Choroid plexus epithelial cell (primary cell): Measurements from ENCODE around the gene TFRC.
A peak's percentile ranks its signal among the peaks of the same experiment; 100 is the strongest.
"Not testable (repeated sequence)": the region's sequence is repeated elsewhere in the genome, so short reads cannot be mapped to it uniquely, and the experiment has no call there.

Experiments used
- DNase-seq: peaks from one replicate; pipeline ENCODE4 v3.0.0-alpha.2; 2010; ENCODE audit warnings: low read depth
- H3K4me3 ChIP-seq: 2 replicates; pipeline ENCODE4 v1.5.1; 2011; ENCODE audit warnings: low read depth, mild to moderate bottlenecking, control low read depth, low read length, moderate library complexity
- TF ChIP-seq, protein P1 (sequence below): conservative IDR thresholded peaks from 2 replicates; pipeline ENCODE4 v1.5.1; 2011; ENCODE audit warnings: low read depth, mild to moderate bottlenecking, control low read depth, inconsistent platforms, low read length, moderate library complexity

The TFRC gene

DNA sequence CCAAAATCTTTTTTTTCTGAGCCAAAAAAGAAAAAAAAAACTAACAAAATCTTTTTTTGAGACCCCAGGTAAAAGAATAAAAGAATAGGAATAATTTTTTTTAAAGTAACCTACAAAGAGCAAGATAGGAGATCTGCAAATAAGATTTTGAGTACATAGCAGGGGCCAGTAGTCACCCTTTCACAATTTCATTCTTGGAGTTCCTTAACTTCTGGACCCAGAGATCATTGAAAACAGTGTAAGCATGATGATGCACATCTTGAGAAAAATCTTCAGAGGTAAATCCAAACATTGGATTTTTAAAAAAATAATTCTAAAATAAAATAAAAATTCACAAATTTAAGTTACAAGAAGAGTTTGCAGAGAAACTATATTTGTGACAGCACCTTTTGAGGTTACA, 18.8 kb downstream of the TFRC start:
- TF ChIP-seq, protein P1, sequence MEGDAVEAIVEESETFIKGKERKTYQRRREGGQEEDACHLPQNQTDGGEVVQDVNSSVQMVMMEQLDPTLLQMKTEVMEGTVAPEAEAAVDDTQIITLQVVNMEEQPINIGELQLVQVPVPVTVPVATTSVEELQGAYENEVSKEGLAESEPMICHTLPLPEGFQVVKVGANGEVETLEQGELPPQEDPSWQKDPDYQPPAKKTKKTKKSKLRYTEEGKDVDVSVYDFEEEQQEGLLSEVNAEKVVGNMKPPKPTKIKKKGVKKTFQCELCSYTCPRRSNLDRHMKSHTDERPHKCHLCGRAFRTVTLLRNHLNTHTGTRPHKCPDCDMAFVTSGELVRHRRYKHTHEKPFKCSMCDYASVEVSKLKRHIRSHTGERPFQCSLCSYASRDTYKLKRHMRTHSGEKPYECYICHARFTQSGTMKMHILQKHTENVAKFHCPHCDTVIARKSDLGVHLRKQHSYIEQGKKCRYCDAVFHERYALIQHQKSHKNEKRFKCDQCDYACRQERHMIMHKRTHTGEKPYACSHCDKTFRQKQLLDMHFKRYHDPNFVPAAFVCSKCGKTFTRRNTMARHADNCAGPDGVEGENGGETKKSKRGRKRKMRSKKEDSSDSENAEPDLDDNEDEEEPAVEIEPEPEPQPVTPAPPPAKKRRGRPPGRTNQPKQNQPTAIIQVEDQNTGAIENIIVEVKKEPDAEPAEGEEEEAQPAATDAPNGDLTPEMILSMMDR, result no peak
- H3K4me3 ChIP-seq, result no peak overlapping the region
- DNase-seq, result peak; percentile 73

DNA sequence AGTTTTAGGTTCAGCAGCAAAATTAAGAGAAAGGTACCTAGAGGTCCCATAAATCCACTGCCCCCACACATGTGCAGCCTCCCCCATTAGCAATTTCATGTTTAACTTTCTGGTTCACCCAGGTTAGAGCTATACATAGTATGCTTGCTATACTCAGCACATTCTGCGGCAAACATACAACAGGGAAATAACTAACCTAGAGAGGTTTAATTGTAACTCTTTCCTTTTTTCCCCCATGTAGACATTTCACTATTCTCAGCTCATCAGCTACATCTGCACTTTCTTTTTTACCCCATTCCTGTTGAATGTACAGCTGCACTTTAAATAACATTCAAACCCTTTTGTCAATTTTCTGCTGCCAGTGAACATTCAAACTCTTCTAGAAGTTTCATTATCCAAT, 21.1 kb downstream of the TFRC start:
- TF ChIP-seq, protein P1, result no peak
- no peak for DNase-seq
- no peak overlapping the region for H3K4me3 ChIP-seq

DNA sequence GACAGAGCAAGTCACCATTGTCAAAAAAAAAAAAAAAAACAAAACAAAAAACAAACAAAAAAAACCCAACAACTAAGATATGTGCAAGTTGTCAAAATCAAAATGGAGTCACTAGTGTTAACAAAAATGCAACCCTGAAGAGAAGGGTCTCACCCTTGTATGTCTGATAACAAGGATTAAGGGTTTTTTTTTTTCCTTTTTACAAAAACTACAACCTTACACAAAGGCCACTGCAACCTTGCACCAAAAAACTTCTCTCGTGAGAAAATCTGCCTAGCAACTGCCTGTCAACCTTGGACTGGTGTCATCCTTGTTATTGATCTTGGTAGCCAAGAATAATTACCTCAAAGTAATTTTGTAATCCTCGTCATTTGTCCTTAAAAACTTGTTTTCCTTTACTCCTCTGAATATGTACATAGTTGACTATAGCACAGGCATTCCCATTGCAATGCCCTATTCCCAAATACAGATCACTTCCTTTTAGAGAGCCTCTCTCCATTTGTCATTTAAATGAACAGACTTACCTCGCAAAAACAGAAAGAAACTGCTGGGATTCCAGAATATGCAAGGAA, 24.0 kb downstream of the TFRC start:
- DNase-seq, result no peak
- H3K4me3 ChIP-seq, result no peak overlapping the region
- TF ChIP-seq, protein P1, result no peak

DNA sequence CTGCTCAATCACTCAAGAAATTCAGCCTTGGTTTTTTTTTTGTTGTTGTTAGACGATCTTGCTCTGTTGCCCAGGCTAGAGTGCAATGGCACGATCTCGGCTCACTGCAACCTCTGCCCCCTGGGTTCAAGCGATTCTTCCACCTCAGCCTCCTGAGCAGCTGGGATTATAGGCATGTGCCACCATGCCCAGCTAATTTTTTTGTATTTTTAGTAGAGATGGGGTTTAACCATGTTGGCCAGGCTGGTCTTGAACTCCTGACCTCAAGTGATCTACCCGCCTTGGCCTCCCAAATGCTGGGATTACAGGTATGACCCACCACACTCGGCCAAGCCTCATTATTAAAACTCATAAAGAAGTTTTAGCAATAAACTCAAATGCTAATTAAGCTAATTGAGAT, 25.5 kb downstream of the TFRC start:
- not testable (repeated sequence) for DNase-seq, H3K4me3 ChIP-seq

DNA sequence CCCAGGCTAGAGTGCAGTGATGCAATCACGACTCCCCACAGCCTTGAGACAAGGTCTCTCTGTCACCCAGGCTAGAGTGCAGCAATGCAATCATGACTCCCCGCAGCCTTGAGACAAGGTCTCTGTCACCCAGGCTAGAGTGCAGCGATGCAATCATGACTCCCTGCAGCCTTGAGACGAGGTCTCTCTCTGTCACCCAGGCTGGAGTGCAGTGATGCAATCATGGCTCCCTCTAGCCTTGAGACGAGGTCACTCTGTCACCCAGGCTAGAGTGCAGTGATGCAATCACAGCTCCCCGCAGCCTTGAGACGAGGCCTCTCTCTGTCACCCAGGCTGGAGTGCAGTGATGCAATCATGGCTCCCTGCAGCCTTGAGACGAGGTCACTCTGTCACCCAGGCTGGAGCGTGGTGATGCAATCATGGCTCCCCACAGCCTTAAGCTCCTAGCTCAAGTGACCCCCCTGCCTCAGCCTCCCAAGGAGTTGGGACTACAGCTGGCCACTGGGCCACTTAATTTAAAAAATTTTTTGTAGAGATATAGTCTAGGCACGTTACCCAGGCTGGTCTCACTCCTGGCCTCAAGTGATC, 26.1 kb downstream of the TFRC start:
- peak; percentile 40 for DNase-seq
- H3K4me3 ChIP-seq, result no peak overlapping the region
- TF ChIP-seq, protein P1, result no peak

DNA sequence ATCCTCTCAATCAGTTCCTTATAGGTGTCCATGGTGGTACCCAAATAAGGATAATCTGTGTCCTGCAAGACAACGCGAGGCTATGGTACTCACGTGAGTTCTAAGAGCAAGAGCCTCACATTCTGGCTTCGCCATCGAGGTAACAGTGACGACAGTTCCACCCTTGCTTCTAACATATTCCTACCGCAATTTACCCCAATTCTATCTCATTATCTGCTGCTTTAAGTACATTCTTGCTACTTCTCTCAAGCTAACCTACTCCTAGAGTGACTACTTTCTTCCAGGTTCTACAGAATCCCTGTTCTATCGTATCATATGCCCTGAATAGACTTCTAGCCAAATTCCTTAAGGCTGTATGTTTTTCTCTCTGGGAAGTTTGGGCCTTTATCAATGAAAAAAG, 26.6 kb downstream of the TFRC start:
- TF ChIP-seq, protein P1, result no peak
- H3K4me3 ChIP-seq, result no peak overlapping the region
- no peak for DNase-seq

DNA sequence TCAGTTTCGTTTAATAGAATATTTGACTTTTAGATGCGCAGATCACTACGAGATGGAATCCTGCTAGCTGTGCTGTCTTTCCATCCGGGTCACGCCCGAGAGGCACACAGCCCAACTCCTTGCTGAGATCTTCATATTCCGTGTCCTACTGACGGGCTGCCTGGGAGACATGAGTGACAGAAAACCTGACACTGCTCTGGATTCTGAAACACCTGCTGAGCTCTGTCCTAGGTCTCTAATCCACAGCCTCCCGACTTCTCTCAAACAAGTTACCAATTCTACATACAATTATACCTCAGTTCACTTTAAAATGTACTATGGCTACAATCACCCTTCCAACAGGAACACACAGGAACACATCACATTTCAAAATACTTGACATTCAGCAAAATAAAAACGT, 27.2 kb downstream of the TFRC start:
- no peak for DNase-seq
- TF ChIP-seq, protein P1, result no peak
- no peak overlapping the region for H3K4me3 ChIP-seq
